Spleen (tissue), 11 donors: ENCODE measurements around the gene TENT5C. TPM values are rescaled to one million over a fixed set of nuclear protein-coding genes. Genes with fewer than 3 reads are reported as not detected.
A peak's percentile ranks its signal among the peaks of the same experiment; 100 is the strongest.

ENCODE experiments used
- DNase-seq: peaks from one replicate; pipeline ENCODE4 v3.0.0-alpha.2; 2020
- H3K27ac ChIP-seq, 8 donors: fragments of 200-600 bp; sonication (generic) in 7 of 8; 1 replicate in 4 of 8; 2 replicates in 4 of 8; pipeline versions ENCODE4 v1.5.0 to v1.8.0; 2016 to 2021; ENCODE audit warnings: inconsistent platforms in 4 of 8, mild to moderate bottlenecking in 4 of 8, moderate library complexity in 1 of 8
- H3K27me3 ChIP-seq, 7 donors: fragments of 200-600 bp; sonication (generic) in 6 of 7; replicated peaks in 1 of 7; 1 replicate in 4 of 7; 2 replicates in 3 of 7; pipeline versions ENCODE4 v1.5.0 to v1.8.0; 2016 to 2021; ENCODE audit warnings: inconsistent platforms in 3 of 7, mild to moderate bottlenecking in 1 of 7
- H3K36me3 ChIP-seq, 6 donors: fragments of 200-600 bp; sonication (generic) in 5 of 6; 1 replicate in 4 of 6; 2 replicates in 2 of 6; pipeline versions ENCODE4 v1.5.0 to v1.8.0; 2016 to 2021; ENCODE audit warnings: inconsistent platforms in 2 of 6
- H3K4me1 ChIP-seq, 6 donors: fragments of 200-600 bp; sonication (generic) in 5 of 6; 1 replicate in 3 of 6; 2 replicates in 3 of 6; pipeline versions ENCODE4 v1.5.0 to v1.8.0; 2016 to 2021; ENCODE audit warnings: inconsistent platforms in 3 of 6
- H3K4me3 ChIP-seq, 8 donors: fragments of 200-600 bp; sonication (generic) in 7 of 8; 1 replicate in 4 of 8; 2 replicates in 4 of 8; pipeline versions ENCODE4 v1.5.0 to v1.8.0; 2016 to 2021; ENCODE audit warnings: inconsistent platforms in 4 of 8, mild to moderate bottlenecking in 4 of 8, moderate library complexity in 2 of 8
- H3K9me3 ChIP-seq, 8 donors: fragments of 200-600 bp; sonication (generic) in 7 of 8; 1 replicate in 4 of 8; 2 replicates in 4 of 8; pipeline versions ENCODE4 v1.5.0 to v1.8.0; 2016 to 2021; ENCODE audit warnings: inconsistent platforms in 4 of 8
- CTCF ChIP-seq, 11 experiments: fragments of 200-600 bp in 7 of 11; fragments of 450-650 bp in 4 of 11; sonication (generic) in 4 of 11; IDR thresholded peaks in 8 of 11; conservative IDR thresholded peaks in 3 of 11; 1 replicate in 7 of 11; 2 replicates in 4 of 11; pipeline versions ENCODE4 v1.4.0 to v1.8.0; 2016 to 2021; ENCODE audit warnings: antibody characterized with exemption in 11 of 11, inconsistent platforms in 4 of 11, mild to moderate bottlenecking in 1 of 11
- POLR2A ChIP-seq, 3 donors: fragments of 450-650 bp; IDR thresholded peaks; one replicate each; pipeline ENCODE4 v1.5.1; 2017; ENCODE audit warnings: antibody characterized with exemption in 3 of 3, mild to moderate bottlenecking in 1 of 3
- POLR2AphosphoS5 ChIP-seq, 3 donors: sonication (generic); formaldehyde crosslinking; IDR thresholded peaks; one replicate each; pipeline ENCODE4 v1.5.1; 2017; ENCODE audit warnings: antibody characterized with exemption in 3 of 3
- WGBS, 5 donors: extraction: QIAGEN DNeasy Blood & Tissue Kit in 3 of 5; methylation state at CpG; one replicate each; pipeline versions ENCODE4 v1.1.5 to v1.1.7; 2013 to 2018; 5-methylcytosine and 5-hydroxymethylcytosine counted together
- intact Hi-C: fragments of 100-400 bp; cut with DNase I; formaldehyde crosslinking; loops from one replicate; pipeline ENCODE4 v1.15.0; 2023; ENCODE audit warnings: low total_unique reads
- polyA plus RNA-seq, 3 donors: library from polyadenylated mRNA; stranded (reverse); fragments of 200-250 nt; gene quantifications; one replicate each; pipeline ENCODE4 v1.2.1, GENCODE V29; 2013
- total RNA-seq, 7 donors: library from RNA; depleted of rRNA in 3 of 7; stranded (reverse); fragments of >200 nt in 3 of 7; fragmentation: NEBNext Ultra II Directional in 4 of 7; extraction: Animal tissue kit (Norgen Biotek cat#: 25700) in 4 of 7; gene quantifications; one replicate each; pipeline versions ENCODE4 v1.1.0 to v1.2.1, GENCODE V29; 2016 to 2021
- donor health status: healthy with polysubstance abuse.
- donor health status: DM: no; HTN: no; CAD: no; lungs with moderate emphysema.
- donor health status: DM: no; HTN: no; CAD: no.
- donor health status: Bipolar disorder and iron deficiency.
- donor health status: healthy.
- donor health status: DM: no; HTN: no; CAD: no.
- donor health status: DM: yes; HTN: yes; CAD: no.

Gene TENT5C
- total and polyA plus RNA-seq, 10 donors: 5.6 to 181 (median 37.0) TPM

- H3K4me1 ChIP-seq: peaks cover 0 to 24% (median 9%) of the 10 kb centered on the region in 6 donors
- H3K4me3 ChIP-seq: no peak overlapping the region
- WGBS, 5 donors: 88 to 97% (median 91%) methylated on average over 7 of the region's 7 CpGs
- no peaks in the 10 kb centered on the region for H3K9me3 ChIP-seq
- H3K27me3 ChIP-seq: no peaks in the 10 kb centered on the region
- H3K36me3 ChIP-seq: no peaks in the 10 kb centered on the region
- no peak overlapping the region for H3K27ac ChIP-seq
- intact Hi-C loops: no loop called here
- no peak for DNase-seq
- no peak for TF ChIP-seq POLR2A (IDR thresholded peaks at IDR 0.05)
- TF ChIP-seq CTCF (IDR thresholded peaks at IDR 0.05 in 8 of 11, conservative IDR thresholded peaks at IDR 0.05 in 3 of 11): no peak
- no peak for TF ChIP-seq POLR2AphosphoS5 (IDR thresholded peaks at IDR 0.05)
Observed at GRCh38 chr1:117600325-117600943, 5.4 kb upstream of the TENT5C start.

- H3K4me3 ChIP-seq: no peak overlapping the region
- H3K4me1 ChIP-seq: peaks cover 0 to 19% (median 9%) of the 10 kb centered on the region in 6 donors
- no peak for DNase-seq
- H3K36me3 ChIP-seq: no peaks in the 10 kb centered on the region
- no peaks in the 10 kb centered on the region for H3K27me3 ChIP-seq
- H3K27ac ChIP-seq: no peak overlapping the region
- TF ChIP-seq POLR2AphosphoS5 (IDR thresholded peaks at IDR 0.05) (no peak), CTCF (IDR thresholded peaks at IDR 0.05 in 8 of 11, conservative IDR thresholded peaks at IDR 0.05 in 3 of 11) (no peak), POLR2A (IDR thresholded peaks at IDR 0.05) (no peak)
- intact Hi-C loops: no loop called here
- no peaks in the 10 kb centered on the region for H3K9me3 ChIP-seq
- 92 to 96% (median 92%) methylated on average over 4 of the region's 4 CpGs for WGBS, 5 donors
Observed at GRCh38 chr1:117600966-117601365, 4.9 kb upstream of the TENT5C start.

GRCh38 chr1:117602862-117603261 is 3.0 kb upstream of the TENT5C start:
- DNase-seq: no peak
- no peaks in the 10 kb centered on the region for H3K36me3 ChIP-seq
- TF ChIP-seq POLR2A (IDR thresholded peaks at IDR 0.05): no peak
- TF ChIP-seq POLR2AphosphoS5 (IDR thresholded peaks at IDR 0.05): no peak
- TF ChIP-seq CTCF (IDR thresholded peaks at IDR 0.05 in 8 of 11, conservative IDR thresholded peaks at IDR 0.05 in 3 of 11): no peak
- H3K27me3 ChIP-seq: no peaks in the 10 kb centered on the region
- 87 to 94% (median 88%) methylated on average over 4 of the region's 4 CpGs for WGBS, 5 donors
- intact Hi-C loops: no loop called here
- peaks cover 7 to 27% (median 21%) of the 10 kb centered on the region in 6 donors for H3K4me1 ChIP-seq
- H3K9me3 ChIP-seq: no peaks in the 10 kb centered on the region
- no peak overlapping the region for H3K4me3 ChIP-seq
- H3K27ac ChIP-seq: no peak overlapping the region

GRCh38 chr1:117605164-117605773 is 579 bp upstream of the TENT5C start:
- no peaks in the 10 kb centered on the region for H3K27me3 ChIP-seq
- H3K27ac ChIP-seq: peak overlapping the region; percentile 63 to 96 (median 88)
- H3K9me3 ChIP-seq: no peaks in the 10 kb centered on the region
- peaks cover 0 to 4% (median 0%) of the 10 kb centered on the region in 6 donors for H3K36me3 ChIP-seq
- H3K4me1 ChIP-seq: peaks cover 17 to 52% (median 42%) of the 10 kb centered on the region in 6 donors
- H3K4me3 ChIP-seq: peak overlapping the region; percentile 56 to 93 (median 82)
- peak; percentile 93 for DNase-seq
- intact Hi-C loops: loop anchor here (5.0 kb wide), 1 partner anchor 67 kb away; no protein-coding TSS in a partner anchor
- 0 to 1% (median 1%) methylated on average over 14 to 29 of the region's 29 CpGs for WGBS, 5 donors
- TF ChIP-seq CTCF (IDR thresholded peaks at IDR 0.05 in 8 of 11, conservative IDR thresholded peaks at IDR 0.05 in 3 of 11): no peak
- TF ChIP-seq POLR2A (IDR thresholded peaks at IDR 0.05): no peak
